ENCODE data around the gene ZBTB40.

The ZBTB40 gene

DNA sequence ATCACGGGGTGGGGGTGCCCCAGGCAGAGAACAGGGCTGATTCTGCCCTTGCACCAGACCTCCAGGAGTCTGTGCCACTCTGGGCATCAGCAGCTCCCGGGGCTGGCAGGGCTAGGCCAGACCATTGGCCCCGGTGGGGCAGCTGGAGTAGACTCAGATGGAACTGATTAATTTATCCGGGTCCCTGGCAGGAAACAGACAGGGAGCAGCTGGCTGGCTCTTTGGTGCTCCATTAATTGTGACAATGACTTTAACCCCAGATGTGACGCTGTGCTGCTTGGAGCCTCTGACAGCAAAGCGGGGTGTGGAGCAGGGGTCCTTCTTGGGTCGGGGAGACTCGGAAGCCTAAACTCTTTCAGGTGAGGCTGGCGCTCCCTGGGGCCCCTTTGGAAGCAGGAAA is 121.2 kb downstream of the ZBTB40 start:
- H3K27ac ChIP-seq (ENCODE audit: extremely low read depth, low read depth, low read length): no peak overlapping the region
- TF ChIP-seq ZNF140 (tag by site-specific recombination; IDR thresholded peaks at IDR 0.05): no peak
- TF ChIP-seq ZNF341 (tag by site-specific recombination; IDR thresholded peaks at IDR 0.05; ENCODE audit: low read depth): no peak
- no peak for TF ChIP-seq ZNF701 (tag by site-specific recombination; IDR thresholded peaks at IDR 0.05)
- TF ChIP-seq ZNF514 (tag by site-specific recombination; IDR thresholded peaks at IDR 0.05): no peak
- no peak for TF ChIP-seq ZNF239 (tag by site-specific recombination; IDR thresholded peaks at IDR 0.05)
- no peak for TF ChIP-seq SP3 (tag by site-specific recombination; IDR thresholded peaks at IDR 0.05)
- TF ChIP-seq, protein P1, sequence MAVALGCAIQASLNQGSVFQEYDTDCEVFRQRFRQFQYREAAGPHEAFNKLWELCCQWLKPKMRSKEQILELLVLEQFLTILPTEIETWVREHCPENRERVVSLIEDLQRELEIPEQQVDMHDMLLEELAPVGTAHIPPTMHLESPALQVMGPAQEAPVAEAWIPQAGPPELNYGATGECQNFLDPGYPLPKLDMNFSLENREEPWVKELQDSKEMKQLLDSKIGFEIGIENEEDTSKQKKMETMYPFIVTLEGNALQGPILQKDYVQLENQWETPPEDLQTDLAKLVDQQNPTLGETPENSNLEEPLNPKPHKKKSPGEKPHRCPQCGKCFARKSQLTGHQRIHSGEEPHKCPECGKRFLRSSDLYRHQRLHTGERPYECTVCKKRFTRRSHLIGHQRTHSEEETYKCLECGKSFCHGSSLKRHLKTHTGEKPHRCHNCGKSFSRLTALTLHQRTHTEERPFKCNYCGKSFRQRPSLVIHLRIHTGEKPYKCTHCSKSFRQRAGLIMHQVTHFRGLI (tag by site-specific recombination; IDR thresholded peaks at IDR 0.05): no peak
- TF ChIP-seq ZNF76 (tag by site-specific recombination; IDR thresholded peaks at IDR 0.05; ENCODE audit: borderline replicate concordance, low read depth): no peak
- TF ChIP-seq HOXD13 (CRISPR knock-in tag; IDR thresholded peaks at IDR 0.05; ENCODE audit: borderline replicate concordance): no peak
- no peak for TF ChIP-seq ZNF223 (tag by site-specific recombination; IDR thresholded peaks at IDR 0.05)
- TF ChIP-seq ZNF404 (tag by site-specific recombination; IDR thresholded peaks at IDR 0.05): no peak
- TF ChIP-seq IKZF3 (tag by site-specific recombination; IDR thresholded peaks at IDR 0.05): no peak
- TF ChIP-seq, protein P2, sequence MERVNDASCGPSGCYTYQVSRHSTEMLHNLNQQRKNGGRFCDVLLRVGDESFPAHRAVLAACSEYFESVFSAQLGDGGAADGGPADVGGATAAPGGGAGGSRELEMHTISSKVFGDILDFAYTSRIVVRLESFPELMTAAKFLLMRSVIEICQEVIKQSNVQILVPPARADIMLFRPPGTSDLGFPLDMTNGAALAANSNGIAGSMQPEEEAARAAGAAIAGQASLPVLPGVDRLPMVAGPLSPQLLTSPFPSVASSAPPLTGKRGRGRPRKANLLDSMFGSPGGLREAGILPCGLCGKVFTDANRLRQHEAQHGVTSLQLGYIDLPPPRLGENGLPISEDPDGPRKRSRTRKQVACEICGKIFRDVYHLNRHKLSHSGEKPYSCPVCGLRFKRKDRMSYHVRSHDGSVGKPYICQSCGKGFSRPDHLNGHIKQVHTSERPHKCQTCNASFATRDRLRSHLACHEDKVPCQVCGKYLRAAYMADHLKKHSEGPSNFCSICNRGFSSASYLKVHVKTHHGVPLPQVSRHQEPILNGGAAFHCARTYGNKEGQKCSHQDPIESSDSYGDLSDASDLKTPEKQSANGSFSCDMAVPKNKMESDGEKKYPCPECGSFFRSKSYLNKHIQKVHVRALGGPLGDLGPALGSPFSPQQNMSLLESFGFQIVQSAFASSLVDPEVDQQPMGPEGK (tag by site-specific recombination; IDR thresholded peaks at IDR 0.05): no peak
- no peak overlapping the region for H3K4me3 ChIP-seq (ENCODE audit: low read depth, low read length)
- no peaks in the 10 kb centered on the region for H3K36me3 ChIP-seq (ENCODE audit: control insufficient read depth in 2 of 2, insufficient read depth in 1 of 2, low read length in 2 of 2)
- ChIA-PET POLR2A (no interaction called here), CTCF (no interaction called here)
- H3K4me1 ChIP-seq (ENCODE audit: control insufficient read depth, insufficient read depth, low read length): no peaks in the 10 kb centered on the region
- H3K9me3 ChIP-seq (ENCODE audit: control insufficient read depth, insufficient read depth, low read depth, low read length): no peaks in the 10 kb centered on the region

DNA sequence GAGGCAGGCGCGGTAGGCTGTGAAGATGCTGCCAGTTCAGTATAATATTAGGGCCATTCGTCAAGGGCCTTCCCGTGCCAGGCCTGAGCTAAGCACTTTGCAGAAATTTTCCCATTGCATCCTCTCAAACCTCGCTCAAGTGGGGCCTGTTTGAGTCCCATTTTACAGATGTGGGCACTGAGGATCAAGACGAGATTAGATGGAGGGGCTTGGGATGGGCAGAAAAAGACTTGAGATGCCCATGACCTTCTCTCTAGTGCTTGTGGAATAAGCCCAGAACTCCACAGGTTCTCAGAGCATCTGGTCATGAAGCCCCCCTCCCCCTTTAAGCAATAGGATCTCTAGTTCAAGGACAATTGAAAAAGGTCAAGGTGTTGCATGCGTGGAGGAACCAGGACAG is 121.6 kb downstream of the ZBTB40 start:
- Histone ChIP-seq H3K27ac (ENCODE audit: extremely low read depth, low read depth, low read length) (no peak overlapping the region), H3K4me1 (ENCODE audit: control insufficient read depth, insufficient read depth, low read length) (no peaks in the 10 kb centered on the region), H3K36me3 (ENCODE audit: control insufficient read depth in 2 of 2, insufficient read depth in 1 of 2, low read length in 2 of 2) (no peaks in the 10 kb centered on the region), H3K4me3 (ENCODE audit: low read depth, low read length) (no peak overlapping the region), H3K9me3 (ENCODE audit: control insufficient read depth, insufficient read depth, low read depth, low read length) (no peaks in the 10 kb centered on the region)
- ChIA-PET POLR2A (no interaction called here), CTCF (no interaction called here)
- TF ChIP-seq ZNF658 (tag by site-specific recombination; IDR thresholded peaks at IDR 0.05) (no peak), ZNF585B (tag by site-specific recombination; IDR thresholded peaks at IDR 0.05) (peak; percentile 42), ZFHX2 (tag by site-specific recombination; conservative IDR thresholded peaks at IDR 0.05) (no peak), ZNF169 (tag by site-specific recombination; IDR thresholded peaks at IDR 0.05) (no peak)

DNA sequence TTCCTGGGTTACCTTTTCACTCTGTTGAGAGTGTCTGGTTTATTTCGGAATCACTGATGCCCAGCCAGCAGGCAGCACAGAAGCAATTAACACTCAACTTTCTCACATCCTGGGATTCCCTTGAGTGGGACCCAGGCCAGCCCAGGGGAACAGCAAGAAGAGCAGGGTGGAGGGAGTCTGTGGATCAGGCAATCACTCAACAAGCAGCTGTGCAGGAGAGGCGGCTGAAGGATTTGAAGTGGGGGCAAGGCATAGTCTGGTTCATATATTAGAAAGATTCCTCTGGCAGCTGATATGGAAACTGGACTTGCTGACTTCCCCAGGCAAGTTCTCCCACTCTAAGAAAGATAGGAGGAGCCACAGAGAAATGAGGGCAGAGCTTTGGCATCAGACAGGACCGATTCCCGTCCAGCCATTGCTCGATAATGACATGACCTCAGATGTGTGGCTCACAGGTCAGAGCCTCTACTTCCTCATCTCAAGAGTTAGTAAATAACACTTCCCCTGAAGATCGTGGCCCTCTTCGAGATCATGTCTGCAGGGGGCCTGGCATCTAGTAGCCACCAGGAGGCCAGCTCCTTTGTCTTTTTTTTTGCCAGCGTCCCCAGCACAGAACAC is 124.0 kb downstream of the ZBTB40 start:
- ChIA-PET POLR2A (no interaction called here), CTCF (interaction anchor here (0.6 kb wide), 1 partner anchor 66 kb away, joined by 3 read pairs; no protein-coding TSS in a partner anchor)
- no peak overlapping the region for H3K27ac ChIP-seq (ENCODE audit: extremely low read depth, low read depth, low read length)
- no peaks in the 10 kb centered on the region for H3K4me1 ChIP-seq (ENCODE audit: control insufficient read depth, insufficient read depth, low read length)
- TF ChIP-seq MEIS1 (CRISPR knock-in tag; IDR thresholded peaks at IDR 0.05; ENCODE audit: borderline replicate concordance): no peak
- TF ChIP-seq ZNF473 (tag by site-specific recombination; IDR thresholded peaks at IDR 0.05): no peak
- no peak for TF ChIP-seq ZFP3 (tag by site-specific recombination; IDR thresholded peaks at IDR 0.05; ENCODE audit: low read depth)
- TF ChIP-seq, protein P3, sequence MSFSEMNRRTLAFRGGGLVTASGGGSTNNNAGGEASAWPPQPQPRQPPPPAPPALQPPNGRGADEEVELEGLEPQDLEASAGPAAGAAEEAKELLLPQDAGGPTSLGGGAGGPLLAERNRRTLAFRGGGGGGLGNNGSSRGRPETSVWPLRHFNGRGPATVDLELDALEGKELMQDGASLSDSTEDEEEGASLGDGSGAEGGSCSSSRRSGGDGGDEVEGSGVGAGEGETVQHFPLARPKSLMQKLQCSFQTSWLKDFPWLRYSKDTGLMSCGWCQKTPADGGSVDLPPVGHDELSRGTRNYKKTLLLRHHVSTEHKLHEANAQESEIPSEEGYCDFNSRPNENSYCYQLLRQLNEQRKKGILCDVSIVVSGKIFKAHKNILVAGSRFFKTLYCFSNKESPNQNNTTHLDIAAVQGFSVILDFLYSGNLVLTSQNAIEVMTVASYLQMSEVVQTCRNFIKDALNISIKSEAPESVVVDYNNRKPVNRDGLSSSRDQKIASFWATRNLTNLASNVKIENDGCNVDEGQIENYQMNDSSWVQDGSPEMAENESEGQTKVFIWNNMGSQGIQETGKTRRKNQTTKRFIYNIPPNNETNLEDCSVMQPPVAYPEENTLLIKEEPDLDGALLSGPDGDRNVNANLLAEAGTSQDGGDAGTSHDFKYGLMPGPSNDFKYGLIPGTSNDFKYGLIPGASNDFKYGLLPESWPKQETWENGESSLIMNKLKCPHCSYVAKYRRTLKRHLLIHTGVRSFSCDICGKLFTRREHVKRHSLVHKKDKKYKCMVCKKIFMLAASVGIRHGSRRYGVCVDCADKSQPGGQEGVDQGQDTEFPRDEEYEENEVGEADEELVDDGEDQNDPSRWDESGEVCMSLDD (tag by site-specific recombination; IDR thresholded peaks at IDR 0.05): no peak
- no peak for TF ChIP-seq ZFHX2 (tag by site-specific recombination; conservative IDR thresholded peaks at IDR 0.05)
- TF ChIP-seq ZNF121 (tag by site-specific recombination; IDR thresholded peaks at IDR 0.05): no peak
- TF ChIP-seq ZNF654 (tag by site-specific recombination; IDR thresholded peaks at IDR 0.05; ENCODE audit: low read depth): no peak
- TF ChIP-seq, protein P4, sequence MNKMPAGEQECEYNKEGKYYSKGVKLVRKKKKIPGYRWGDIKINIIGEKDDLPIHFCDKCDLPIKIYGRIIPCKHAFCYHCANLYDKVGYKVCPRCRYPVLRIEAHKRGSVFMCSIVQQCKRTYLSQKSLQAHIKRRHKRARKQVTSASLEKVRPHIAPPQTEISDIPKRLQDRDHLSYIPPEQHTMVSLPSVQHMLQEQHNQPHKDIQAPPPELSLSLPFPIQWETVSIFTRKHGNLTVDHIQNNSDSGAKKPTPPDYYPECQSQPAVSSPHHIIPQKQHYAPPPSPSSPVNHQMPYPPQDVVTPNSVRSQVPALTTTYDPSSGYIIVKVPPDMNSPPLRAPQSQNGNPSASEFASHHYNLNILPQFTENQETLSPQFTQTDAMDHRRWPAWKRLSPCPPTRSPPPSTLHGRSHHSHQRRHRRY (tag by site-specific recombination; IDR thresholded peaks at IDR 0.05): no peak
- no peak for TF ChIP-seq ZNF114 (tag by site-specific recombination; IDR thresholded peaks at IDR 0.05)
- no peak for TF ChIP-seq ZNF792 (tag by site-specific recombination; IDR thresholded peaks at IDR 0.05)
- no peak for TF ChIP-seq ZNF529 (tag by site-specific recombination; IDR thresholded peaks at IDR 0.05; ENCODE audit: insufficient replicate concordance)
- H3K4me3 ChIP-seq (ENCODE audit: low read depth, low read length): no peak overlapping the region
- H3K36me3 ChIP-seq (ENCODE audit: control insufficient read depth in 2 of 2, insufficient read depth in 1 of 2, low read length in 2 of 2): no peaks in the 10 kb centered on the region
- no peaks in the 10 kb centered on the region for H3K9me3 ChIP-seq (ENCODE audit: control insufficient read depth, insufficient read depth, low read depth, low read length)
